GM18499 (cell line): ENCODE results near the gene MAPKBP1.

ENCODE experiments used
- ATAC-seq: cut with Tn5 transposase; IDR thresholded peaks from one replicate; pipeline ENCODE4 v1.9.1; 2021; ENCODE audit warnings: moderate number of reproducible peaks; ENCODE audit not compliant: insufficient read depth, unreplicated experiment

MAPKBP1 gene

GRCh38 chr15:41804916-41805666 lies 30.8 kb downstream of the MAPKBP1 start:
- no peak for ATAC-seq

- ATAC-seq = no peak
Observed at GRCh38 chr15:41805711-41806110, 31.4 kb downstream of the MAPKBP1 start.

- no peak for ATAC-seq
Observed at GRCh38 chr15:41806291-41807181, 32.3 kb downstream of the MAPKBP1 start.

- no peak for ATAC-seq
Observed at GRCh38 chr15:41809121-41809520, 34.8 kb downstream of the MAPKBP1 start.

- no peak for ATAC-seq
Observed at GRCh38 chr15:41809526-41810220, 35.4 kb downstream of the MAPKBP1 start.

- no peak for ATAC-seq
Observed at GRCh38 chr15:41810651-41811431, 36.6 kb downstream of the MAPKBP1 start.

GRCh38 chr15:41811432-41812195 lies 37.3 kb downstream of the MAPKBP1 start:
- no peak for ATAC-seq

GRCh38 chr15:41812820-41813375 lies 38.6 kb downstream of the MAPKBP1 start:
- no peak for ATAC-seq

- no peak for ATAC-seq
Observed at GRCh38 chr15:41813426-41813825, 39.1 kb downstream of the MAPKBP1 start.

- no peak for ATAC-seq
Observed at GRCh38 chr15:41814534-41814933, 40.2 kb downstream of the MAPKBP1 start.

- no peak for ATAC-seq
Observed at GRCh38 chr15:41816788-41817187, 42.5 kb downstream of the MAPKBP1 start.

- no peak for ATAC-seq
Observed at GRCh38 chr15:41817327-41817726, 43.0 kb downstream of the MAPKBP1 start.

GRCh38 chr15:41817781-41818180 lies 43.5 kb downstream of the MAPKBP1 start:
- ATAC-seq = no peak

GRCh38 chr15:41819455-41820050 lies 45.3 kb downstream of the MAPKBP1 start:
- no peak for ATAC-seq

GRCh38 chr15:41820791-41821423 lies 46.6 kb downstream of the MAPKBP1 start:
- ATAC-seq = no peak

GRCh38 chr15:41821831-41822230 lies 47.5 kb downstream of the MAPKBP1 start:
- ATAC-seq = no peak

GRCh38 chr15:41822471-41822870 lies 48.2 kb downstream of the MAPKBP1 start:
- no peak for ATAC-seq

- ATAC-seq = no peak
Observed at GRCh38 chr15:41822957-41823356, 48.7 kb downstream of the MAPKBP1 start.
